Esophagus muscularis mucosa (tissue), 3 donors: ENCODE measurements around the gene GFRA1.

Experiments
- POLR2A ChIP-seq: fragments of 450-650 bp; IDR thresholded peaks from one replicate; pipeline ENCODE4 v1.6.1; 2017; ENCODE audit warnings: antibody characterized with exemption, moderate library complexity, mild to moderate bottlenecking, low read depth
- TF ChIP-seq, protein P1 (sequence below), 3 experiments: fragments of 200-600 bp in 2 of 3; fragments of 450-650 bp in 1 of 3; sonication (generic) in 2 of 3; IDR thresholded peaks; one replicate each; pipeline ENCODE4 v1.5.1; 2017 to 2019; ENCODE audit warnings: antibody characterized with exemption in 3 of 3, mild to moderate bottlenecking in 2 of 3, moderate library complexity in 1 of 3

DNA sequence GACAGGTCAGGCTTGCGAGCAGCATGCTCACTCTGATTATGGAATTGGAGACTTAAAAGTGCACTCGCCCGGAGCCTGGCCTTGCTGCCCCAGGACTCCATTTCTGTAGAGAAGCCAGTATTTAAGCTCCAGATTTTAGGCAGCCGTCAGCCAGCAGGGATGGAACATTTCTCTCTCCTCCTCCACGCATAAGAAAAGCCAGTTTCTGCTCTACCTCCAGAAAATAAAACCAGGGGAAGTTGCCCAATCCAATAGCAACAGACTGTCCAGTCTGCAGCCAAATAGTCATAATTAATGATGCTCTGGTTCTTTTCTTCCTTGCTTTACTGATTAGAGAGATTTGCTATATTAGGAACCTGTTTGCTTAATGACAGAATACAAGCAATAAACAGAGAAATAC, 203.2 kb downstream of the GFRA1 start:
- TF ChIP-seq, protein P1, sequence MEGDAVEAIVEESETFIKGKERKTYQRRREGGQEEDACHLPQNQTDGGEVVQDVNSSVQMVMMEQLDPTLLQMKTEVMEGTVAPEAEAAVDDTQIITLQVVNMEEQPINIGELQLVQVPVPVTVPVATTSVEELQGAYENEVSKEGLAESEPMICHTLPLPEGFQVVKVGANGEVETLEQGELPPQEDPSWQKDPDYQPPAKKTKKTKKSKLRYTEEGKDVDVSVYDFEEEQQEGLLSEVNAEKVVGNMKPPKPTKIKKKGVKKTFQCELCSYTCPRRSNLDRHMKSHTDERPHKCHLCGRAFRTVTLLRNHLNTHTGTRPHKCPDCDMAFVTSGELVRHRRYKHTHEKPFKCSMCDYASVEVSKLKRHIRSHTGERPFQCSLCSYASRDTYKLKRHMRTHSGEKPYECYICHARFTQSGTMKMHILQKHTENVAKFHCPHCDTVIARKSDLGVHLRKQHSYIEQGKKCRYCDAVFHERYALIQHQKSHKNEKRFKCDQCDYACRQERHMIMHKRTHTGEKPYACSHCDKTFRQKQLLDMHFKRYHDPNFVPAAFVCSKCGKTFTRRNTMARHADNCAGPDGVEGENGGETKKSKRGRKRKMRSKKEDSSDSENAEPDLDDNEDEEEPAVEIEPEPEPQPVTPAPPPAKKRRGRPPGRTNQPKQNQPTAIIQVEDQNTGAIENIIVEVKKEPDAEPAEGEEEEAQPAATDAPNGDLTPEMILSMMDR (IDR thresholded peaks at IDR 0.05): no peak
- no peak for TF ChIP-seq POLR2A
